Activated CD4-positive, alpha-beta T cell treated with anti-CD3 and anti-CD28 coated beads, Interleukin-2, amount 50 U/mL, for 1 hour (primary cell): Measurements from ENCODE around the gene CPED1.

Experiments used
- DNase-seq: peaks from one replicate; pipeline ENCODE4 v3.0.0-alpha.2; 2020

The CPED1 gene

GRCh38 chr7:121334875-121335648, 346.6 kb downstream of the CPED1 start:
- no peak for DNase-seq

GRCh38 chr7:121336579-121336978, 348.1 kb downstream of the CPED1 start:
- no peak for DNase-seq

GRCh38 chr7:121337398-121337797, 348.9 kb downstream of the CPED1 start:
- DNase-seq: no peak

GRCh38 chr7:121339082-121339481, 350.6 kb downstream of the CPED1 start:
- no peak for DNase-seq

GRCh38 chr7:121341933-121342332, 353.4 kb downstream of the CPED1 start:
- DNase-seq: no peak

- DNase-seq: no peak
Observed at GRCh38 chr7:121342631-121343030, 354.1 kb downstream of the CPED1 start.

- no peak for DNase-seq
Observed at GRCh38 chr7:121343302-121343701, 354.8 kb downstream of the CPED1 start.

GRCh38 chr7:121344093-121344492, 355.6 kb downstream of the CPED1 start:
- DNase-seq: no peak

- DNase-seq: no peak
Observed at GRCh38 chr7:121344497-121344896, 356.0 kb downstream of the CPED1 start.
